NCI-H526 treated with DMSO at 0.1 percent for 48 hours (cell line): Measurements from ENCODE around the gene ALOX15B.

ENCODE experiments used
- DNase-seq: peaks from one replicate; lab custom pipeline; 2025; lab: John Stamatoyannopoulos, UW

Gene ALOX15B

DNA sequence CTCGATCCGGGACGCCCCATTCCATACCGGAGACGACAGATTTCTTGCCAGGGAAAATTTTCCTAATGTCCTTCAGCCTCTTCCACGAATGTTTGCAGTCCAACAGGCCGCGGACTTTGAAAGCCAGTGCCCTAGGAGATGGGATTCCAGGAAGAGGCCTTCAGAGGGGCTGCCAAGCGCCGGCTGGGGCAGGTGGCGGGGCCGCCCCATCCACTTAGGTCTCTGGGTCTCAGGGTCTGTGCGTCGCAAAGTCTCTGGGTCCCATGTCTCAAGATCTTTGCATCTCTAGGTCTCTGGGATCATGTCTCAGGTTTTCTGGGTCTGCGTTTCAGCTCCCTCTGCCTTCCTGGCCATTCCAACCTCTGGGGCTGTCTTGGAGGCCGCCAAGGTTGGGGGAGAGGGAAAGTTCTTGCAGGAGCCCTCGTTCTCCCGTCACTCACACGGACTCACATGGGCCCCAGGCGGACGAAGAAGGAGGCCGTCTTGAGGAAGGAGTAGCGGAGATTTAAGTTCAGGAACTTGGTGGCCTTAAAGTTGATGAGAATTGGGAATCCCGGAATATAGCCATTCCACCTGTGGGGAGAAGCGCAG is 41.4 kb downstream of the ALOX15B start:
- DNase-seq, result no peak

DNA sequence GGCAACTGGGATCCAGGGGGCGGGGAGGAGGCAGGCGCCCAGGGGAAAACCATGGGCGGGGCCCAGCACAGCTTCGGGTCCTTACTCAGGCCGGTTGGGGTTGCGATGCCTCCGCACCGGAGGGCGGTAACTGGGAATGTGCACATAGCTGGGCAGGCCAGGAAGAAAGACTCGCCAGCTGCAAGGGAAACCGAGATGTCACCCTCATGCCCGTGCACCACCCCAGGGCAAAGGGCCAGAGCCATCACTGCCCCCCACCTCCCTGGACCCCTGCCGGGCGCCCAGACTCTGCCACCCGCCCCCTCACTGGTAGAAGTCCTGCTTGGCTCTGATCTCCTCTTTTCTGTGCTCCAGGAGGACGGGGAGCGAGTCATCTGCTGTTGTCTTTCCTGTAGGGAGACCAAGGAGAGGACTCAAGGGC is 42.0 kb downstream of the ALOX15B start:
- no peak for DNase-seq

DNA sequence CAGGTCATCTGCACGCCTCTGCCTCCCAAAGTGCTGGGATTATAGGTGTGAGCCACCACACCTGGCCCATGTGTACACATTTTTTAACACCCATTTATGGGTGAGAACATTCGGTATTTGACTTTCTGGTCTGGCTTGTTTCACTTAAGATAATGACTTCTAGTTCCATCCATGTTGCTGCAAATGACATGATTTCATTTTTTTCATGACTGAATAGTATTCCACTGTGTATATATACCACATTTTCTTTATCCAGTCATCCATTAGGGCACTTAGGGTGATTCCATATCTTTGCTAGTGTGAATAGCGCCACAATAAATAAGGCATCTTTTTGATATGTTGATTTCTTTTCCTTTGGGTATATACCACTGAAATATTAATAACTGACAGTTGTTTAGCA is 43.0 kb downstream of the ALOX15B start:
- DNase-seq, result no peak

DNA sequence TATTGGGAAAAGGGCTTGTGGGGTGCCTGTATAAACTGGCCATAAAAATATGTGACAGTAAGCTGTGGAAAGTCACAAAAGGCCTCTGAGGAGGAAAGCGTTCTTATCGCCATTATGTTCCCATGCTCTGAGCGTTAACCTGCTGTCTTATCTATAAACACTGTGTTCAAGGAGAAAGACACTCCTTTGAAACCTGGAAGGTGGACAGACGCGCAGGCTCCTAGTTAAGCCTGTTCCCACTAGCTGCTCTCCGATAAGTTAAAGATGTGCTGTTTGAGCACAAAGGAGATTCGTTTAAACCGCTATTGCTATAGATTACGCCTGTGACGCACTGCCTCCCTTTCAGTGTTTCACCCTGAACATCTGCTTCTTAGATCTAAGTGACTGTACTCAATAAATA is 43.4 kb downstream of the ALOX15B start:
- DNase-seq, result no peak

DNA sequence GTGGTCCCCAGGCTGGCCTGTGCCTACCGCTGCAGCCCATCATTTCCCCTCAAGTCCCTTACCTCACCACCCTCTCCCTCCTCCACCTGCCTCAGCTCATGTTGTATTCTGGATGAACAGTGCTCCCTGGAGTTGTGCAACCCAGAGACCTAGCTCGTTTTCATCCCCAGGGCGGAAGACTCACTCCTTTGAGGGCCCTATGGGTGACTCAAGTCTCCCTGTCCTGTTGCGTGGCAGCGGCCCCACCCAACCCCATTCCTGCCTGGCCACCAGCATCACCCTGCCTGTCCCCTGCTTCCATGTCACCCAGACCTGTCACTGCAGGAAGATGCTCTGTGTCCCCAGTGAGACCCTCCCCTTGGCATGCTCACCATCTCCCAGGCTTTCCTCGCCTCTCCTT is 45.4 kb downstream of the ALOX15B start:
- no peak for DNase-seq

DNA sequence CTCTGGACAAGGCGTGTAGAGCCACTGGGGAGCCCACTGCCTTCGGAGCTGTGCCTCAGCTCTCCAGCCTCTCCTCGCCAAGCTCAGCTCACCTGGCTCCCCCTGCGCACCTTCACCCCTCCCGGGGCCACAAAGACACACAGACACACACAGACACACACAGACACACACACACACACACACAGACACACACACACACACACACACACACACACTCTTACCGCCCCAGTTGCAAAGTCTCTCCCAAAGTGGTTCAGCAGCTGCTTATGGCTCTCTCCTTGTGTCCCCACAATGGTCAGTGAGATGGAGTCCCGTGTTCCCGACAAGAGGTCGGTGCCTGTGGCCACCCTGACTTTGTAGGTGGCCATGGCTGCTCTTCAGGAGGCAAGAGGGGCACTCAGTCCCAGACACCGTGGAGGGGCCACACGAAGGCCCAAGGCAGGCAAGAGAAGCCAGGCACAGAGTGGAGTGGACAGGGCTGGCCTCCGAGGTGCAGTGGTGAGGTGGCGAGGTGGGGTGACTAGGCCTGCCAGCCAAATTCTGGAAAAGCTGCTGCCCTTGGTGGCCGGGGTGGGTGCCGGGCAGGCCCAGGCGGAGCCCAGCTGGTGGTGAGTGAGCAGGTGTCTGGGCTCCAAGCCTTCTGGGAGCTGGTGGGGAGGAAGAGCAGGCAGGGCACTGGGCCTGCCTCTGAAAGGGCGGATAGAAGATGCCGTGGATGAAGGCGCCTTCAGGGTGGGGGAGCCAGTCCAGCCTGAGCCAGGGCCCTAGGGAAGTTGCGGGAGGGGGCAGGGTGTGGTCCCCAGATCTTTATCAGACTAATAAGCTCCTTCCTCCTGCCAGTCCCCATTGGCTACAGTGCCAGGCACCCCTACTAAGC is 48.5 kb downstream of the ALOX15B start, which contains the start of gene ALOX12B:
Gene ALOX12B, minus strand, starts transcription at position 642 of the 877 bp plus-strand sequence. Its CDS starts 274 bp downstream, at position 368.
- DNase-seq, result no peak

DNA sequence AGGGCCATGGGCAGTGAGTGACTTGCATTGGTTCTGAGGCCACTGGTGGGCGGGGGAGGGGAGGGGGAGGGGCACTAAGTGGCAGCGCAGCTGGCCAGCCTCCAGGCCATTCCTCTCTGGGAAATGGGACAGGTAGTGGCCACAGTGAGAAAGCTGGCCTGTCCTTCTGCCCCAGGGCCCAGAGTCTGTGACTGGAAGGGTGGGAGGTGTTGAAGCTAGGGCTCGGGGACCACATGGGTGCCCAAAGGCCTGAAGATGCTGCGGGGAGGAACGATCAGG is 49.0 kb downstream of the ALOX15B start:
- no peak for DNase-seq

DNA sequence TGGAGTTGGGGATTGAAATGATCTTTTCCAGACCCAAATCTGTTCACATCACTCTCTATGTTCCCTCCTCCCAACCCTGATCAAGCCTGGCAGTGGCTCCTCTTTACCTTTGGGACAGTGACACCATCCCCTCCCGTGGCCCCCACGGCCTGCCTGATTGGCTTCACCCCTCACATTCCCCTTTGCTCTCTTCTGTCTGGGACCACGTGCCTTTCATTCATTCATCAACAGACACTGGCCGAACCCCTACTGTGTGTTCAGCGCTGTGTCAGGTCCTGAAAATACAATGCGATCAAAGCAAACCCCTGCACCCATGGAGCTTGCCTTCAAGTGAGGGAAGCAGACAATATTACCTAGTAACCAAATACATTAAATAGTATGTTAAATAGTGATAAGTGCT is 50.9 kb downstream of the ALOX15B start:
- no peak for DNase-seq

DNA sequence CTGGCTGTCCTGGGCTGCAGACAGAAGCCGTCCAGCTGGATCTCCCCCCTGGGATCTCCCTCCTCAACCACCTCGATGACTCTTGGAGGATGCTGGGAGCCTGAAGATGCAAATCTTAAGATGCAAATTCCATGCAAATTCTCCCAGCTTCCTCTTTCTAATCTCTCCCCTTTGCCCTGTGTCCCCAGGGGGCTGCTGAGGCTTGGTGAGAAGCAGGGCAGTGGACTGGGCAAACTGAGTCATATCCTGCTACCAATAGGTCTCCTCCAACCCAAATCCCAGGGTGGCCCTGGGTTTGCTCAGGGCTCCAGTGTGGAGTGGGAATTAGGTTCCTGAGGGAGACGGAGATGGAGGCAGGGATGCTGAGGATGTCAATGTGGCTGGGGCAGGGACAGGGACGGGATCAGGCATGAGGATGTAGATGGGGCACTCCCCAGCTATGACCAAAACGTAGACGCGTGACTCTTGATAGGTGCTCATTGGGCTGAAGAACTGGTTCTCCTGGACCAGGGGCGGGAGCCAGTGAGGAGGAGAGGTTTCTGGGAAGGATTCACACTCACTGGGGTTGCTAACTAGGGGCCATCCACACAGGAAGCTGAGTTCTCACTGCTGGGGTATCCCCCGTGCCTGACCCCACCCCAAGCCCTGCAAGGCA is 52.3 kb downstream of the ALOX15B start:
- DNase-seq, result peak; percentile 73

DNA sequence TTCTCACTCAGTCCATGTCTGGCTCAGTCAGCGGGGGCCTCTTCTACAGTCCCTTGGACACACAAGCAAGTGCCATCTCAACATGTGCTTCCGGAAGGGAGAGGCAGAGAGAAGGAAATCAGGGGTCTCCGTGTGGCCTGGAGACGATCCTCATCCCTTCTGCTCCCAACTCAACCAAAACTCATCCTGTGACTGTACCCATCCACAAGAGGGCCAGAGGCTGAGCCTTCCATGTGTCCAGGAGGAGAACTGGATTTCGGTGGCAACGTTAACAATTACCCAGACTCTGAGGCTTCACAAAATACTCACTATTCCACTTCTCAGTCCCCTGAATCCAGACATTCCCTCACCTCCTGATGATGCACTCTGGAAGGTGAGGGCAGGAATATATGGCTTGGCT is 56.5 kb downstream of the ALOX15B start:
- DNase-seq, result no peak

DNA sequence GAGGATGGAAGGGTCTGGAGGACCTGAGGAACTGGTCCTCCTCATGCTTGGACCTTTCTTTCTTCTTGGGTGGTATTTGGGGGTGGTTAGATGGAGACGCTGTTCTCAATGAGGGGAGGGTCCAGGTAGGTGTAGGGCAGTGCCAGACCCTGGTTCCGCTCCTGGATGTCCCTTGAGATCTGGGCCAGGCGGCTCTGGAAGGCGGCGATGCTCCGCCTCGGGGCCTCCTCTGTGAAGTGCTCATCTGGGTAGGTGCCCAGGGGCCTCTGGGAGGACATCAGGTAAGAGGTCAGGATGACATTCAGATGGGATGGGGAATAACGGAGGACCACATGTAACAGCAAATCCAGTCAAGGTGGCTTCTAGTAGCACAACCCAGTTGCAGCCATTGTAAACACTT is 57.7 kb downstream of the ALOX15B start:
- no peak for DNase-seq
